Stimulated activated effector memory CD8-positive, alpha-beta T cell treated with anti-CD3 and anti-CD28 coated beads, Interleukin-12 subunit alpha, Interleukin-12 subunit beta, amount 100 ng/mL, for 72 hours (primary cell): ENCODE measurements around the gene S100A1.
"Not testable (repeated sequence)": the region's sequence is repeated elsewhere in the genome, so short reads cannot be mapped to it uniquely, and the experiment has no call there.

Experiments
- ATAC-seq: fragments of 150-1000 bp; cut with Tn5 transposase; 2 replicates; pipeline ENCODE4 v1.10.0; 2021
- DNase-seq, 2 donors: peaks; one replicate each; pipeline ENCODE4 v3.0.0; 2021 to 2022; ENCODE audit warnings: low spot score in 2 of 2
- H3K27ac Mint-ChIP-seq: one replicate; pipeline ENCODE4 v1.8.0; 2022; ENCODE audit warnings: mild to moderate bottlenecking, mixed read lengths
- H3K36me3 Mint-ChIP-seq: one replicate; pipeline ENCODE4 v1.8.0; 2022; ENCODE audit warnings: mild to moderate bottlenecking, mixed read lengths
- H3K4me1 Mint-ChIP-seq: one replicate; pipeline ENCODE4 v1.8.0; 2022; ENCODE audit warnings: mixed read lengths
- H3K4me3 Mint-ChIP-seq: one replicate; pipeline ENCODE4 v1.8.0; 2022; ENCODE audit warnings: mild to moderate bottlenecking, mixed read lengths
- H3K9me3 Mint-ChIP-seq: one replicate; pipeline ENCODE4 v1.8.0; 2022; ENCODE audit warnings: mixed read lengths

Gene S100A1

DNA sequence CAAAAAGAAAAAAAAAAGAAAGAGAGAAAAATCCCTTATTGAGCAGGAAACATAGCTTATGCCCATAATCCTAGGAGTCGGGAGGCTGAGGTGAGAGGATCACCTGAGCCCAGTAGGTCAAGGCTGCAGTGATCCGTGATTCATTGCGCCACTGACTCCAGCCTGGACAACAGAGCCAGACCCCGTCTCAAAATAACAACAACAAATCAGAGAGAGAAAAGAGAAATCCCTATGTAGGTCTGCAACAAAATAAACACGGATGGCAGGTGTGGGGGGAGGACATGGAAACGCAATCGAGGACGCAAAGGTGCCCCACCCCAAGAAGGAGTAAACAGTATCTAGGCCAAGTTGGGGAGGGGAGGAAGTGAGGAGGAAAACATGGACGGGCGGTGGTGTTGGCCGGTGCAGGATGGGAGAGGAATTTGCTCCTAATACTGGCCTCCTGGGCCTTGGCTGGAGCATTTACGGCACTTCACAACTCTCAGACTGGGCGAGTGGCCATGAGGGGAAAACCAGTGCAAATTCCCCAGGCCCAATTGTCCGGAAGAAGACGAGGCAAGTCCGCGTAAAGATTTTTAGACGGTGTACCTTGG, 5.0 kb downstream of the S100A1 start:
- Mint-ChIP-seq H3K27ac (peak overlapping the region; percentile 100), H3K36me3 (peaks cover 47% of the 10 kb centered on the region), H3K4me1 (peaks cover 38% of the 10 kb centered on the region), H3K9me3 (no peaks in the 10 kb centered on the region), H3K4me3 (peak overlapping the region; percentile 97)
- DNase-seq (no peak), ATAC-seq (no peak)

DNA sequence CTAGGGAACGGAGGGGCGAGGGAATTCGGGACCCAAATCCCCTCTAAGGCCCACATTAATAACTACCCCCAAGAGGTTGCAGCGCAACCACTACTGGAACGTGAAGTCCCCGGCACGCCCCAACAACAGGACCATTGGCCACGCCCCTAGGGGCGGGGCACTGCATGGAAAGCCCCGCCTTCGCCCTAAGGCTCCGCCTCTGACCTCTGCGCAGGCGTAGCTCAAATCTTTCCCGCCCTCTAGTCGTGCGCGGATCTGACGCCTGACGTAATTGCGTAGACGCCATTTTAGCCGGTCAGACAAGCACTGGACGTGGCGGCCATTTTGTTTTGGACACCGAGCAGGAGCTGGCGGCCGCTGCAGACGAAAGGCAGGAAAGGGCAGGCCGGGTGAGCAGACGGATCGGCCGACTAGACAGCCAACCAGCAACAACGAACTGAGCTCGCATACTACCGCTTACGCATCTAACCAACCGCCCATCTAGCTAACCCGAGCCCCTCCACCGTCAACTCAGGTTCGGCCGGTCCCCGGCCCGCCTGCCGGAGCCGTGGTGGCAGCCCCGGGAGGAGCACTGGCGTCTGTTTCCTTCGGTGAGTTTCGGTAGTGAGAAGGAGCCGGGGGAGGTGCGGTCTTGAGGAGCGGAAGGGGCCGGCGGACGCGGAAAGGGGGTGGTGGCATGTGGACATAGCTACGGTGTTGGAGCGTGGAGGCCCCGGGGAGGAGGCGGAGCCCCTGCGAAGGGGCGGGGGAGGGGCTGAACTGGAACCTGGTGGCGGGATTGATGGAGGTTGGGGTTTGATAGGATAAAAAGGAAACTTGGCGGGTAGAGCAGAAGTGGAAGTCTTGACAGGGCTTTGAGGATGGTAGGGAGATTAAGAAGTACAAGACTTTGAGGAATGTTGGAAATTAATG, 5.8 kb downstream of the S100A1 start, which contains the start of gene CHTOP:
TSS of gene CHTOP (plus strand) at position 313 of the 912 bp plus-strand sequence. CDS start 2,523 bp downstream, outside the sequence.
- peak; percentile 93 for ATAC-seq
- Mint-ChIP-seq H3K9me3 (no peaks in the 10 kb centered on the region), H3K4me1 (peaks cover 38% of the 10 kb centered on the region), H3K4me3 (peak within 1 kb of the TSS; percentile 97), H3K27ac (peak within 1 kb of the TSS; percentile 100), H3K36me3 (peaks cover 54% of the 10 kb centered on the region)
- DNase-seq: peak; percentile 99 to 100

DNA sequence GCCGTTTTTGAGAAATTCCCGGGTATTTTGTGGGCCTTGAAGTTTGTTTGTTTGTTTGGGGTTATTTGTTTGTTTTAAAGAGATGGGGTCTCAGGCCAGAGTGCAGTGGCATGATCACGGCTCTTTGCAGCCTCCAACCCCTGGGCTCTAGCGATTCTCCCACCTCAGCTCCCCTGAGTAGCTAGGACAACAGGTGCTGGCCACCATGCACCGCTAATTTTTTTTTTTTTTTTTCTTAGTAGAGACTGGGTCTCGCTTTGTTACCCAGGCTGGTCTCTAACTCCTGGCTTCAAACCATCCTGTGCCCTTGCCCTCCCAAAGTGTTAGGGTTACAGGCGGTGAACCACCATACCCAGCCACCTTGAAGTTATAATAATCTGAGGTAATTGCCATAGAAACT, 7.6 kb downstream of the S100A1 start:
- Mint-ChIP-seq H3K4me1 (peaks cover 38% of the 10 kb centered on the region), H3K36me3 (peaks cover 73% of the 10 kb centered on the region), H3K4me3 (peak overlapping the region; percentile 97), H3K9me3 (no peaks in the 10 kb centered on the region), H3K27ac (peak overlapping the region; percentile 100)
- ATAC-seq (no peak), DNase-seq (no peak)

DNA sequence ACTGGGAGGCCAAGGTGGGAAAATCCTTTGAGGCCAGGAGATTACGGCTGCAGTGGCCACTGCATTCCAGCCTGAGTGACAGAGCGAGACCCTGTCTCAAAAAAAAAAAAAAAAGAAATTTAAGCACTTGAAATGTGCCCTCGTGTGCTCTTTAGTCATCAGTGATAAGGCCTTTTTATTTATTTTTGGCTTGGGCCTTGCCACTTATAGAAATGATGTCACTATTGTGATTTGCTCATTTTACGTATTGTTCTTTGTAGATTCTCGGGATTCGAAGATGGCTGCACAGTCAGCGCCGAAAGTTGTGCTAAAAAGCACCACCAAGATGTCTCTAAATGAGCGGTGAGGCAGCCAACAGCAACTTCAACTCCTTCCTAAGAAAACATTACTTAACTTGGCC, 8.1 kb downstream of the S100A1 start:
- ATAC-seq (no peak), DNase-seq (no peak)
- peaks cover 38% of the 10 kb centered on the region for H3K4me1 Mint-ChIP-seq
- peak overlapping the region; percentile 100 for H3K27ac Mint-ChIP-seq
- no peaks in the 10 kb centered on the region for H3K9me3 Mint-ChIP-seq
- peak overlapping the region; percentile 97 for H3K4me3 Mint-ChIP-seq
- peaks cover 77% of the 10 kb centered on the region for H3K36me3 Mint-ChIP-seq

DNA sequence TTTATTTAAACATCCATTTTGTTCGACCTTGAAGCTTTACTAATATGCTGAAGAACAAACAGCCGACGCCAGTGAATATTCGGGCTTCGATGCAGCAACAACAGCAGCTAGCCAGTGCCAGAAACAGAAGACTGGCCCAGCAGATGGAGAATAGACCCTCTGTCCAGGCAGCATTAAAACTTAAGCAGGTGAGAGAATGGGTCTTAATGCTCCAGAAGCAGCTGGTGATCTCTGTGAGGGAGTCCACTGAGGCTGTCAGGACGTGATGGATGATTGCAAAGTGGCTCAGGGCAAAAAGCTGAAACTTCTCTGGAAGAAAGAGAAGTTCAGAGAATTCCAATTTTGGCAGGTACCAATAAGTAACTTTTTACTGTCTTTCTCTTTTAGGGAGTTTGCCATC, 10.0 kb downstream of the S100A1 start:
- no peaks in the 10 kb centered on the region for H3K9me3 Mint-ChIP-seq
- peaks cover 32% of the 10 kb centered on the region for H3K4me1 Mint-ChIP-seq
- ATAC-seq (no peak), DNase-seq (no peak)
- peaks cover 97% of the 10 kb centered on the region for H3K36me3 Mint-ChIP-seq
- H3K27ac Mint-ChIP-seq: peak overlapping the region; percentile 51
- H3K4me3 Mint-ChIP-seq: no peak overlapping the region

DNA sequence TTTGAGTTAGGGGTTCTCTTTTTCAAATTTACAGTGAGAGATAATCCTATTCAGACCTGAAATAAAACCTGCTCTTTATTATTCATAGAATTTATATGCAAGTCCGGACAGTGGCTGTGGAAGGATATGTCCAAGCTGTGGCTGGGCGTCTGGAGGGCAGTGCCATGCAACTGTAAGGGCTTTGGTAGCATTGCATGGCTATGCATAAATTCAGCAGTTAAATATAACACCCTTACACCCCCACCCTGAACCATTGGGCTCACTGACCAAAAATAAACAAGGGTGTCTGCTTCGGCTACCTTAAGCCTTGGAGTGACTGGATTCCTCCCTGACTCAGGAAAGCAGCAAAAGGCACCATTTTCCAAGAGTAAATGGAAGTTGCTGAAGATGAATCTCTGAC, 11.0 kb downstream of the S100A1 start:
- Mint-ChIP-seq H3K36me3 (peaks cover 100% of the 10 kb centered on the region), H3K4me1 (peaks cover 34% of the 10 kb centered on the region), H3K27ac (no peak overlapping the region)

DNA sequence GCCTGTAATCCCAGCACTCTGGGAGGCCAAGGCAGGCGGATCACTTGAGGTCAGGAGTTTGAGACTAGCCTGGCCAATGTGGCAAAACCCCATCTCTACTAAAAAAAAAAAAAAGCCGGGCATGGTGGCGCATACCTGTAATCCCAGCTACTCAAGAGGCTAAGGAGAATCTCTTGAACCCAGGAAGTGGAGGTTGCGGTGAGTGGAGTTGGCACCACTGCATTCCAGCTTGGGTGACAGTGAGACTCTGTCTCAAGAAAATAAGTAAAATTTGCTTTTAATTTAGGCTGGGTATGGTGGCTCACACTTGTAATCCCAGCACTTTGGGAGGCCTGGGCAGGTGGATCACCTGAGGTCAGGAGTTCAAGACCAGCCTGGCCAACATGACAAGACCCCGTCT, 12.0 kb downstream of the S100A1 start:
- peaks cover 100% of the 10 kb centered on the region for H3K36me3 Mint-ChIP-seq
- not testable (repeated sequence) for ATAC-seq, DNase-seq, H3K4me3 Mint-ChIP-seq, H3K9me3 Mint-ChIP-seq
- peak overlapping the region; percentile 32 for H3K27ac Mint-ChIP-seq
- H3K4me1 Mint-ChIP-seq: peaks cover 34% of the 10 kb centered on the region

More for the DNA sequence above, 11.0 kb downstream of the S100A1 start:
- no peak for DNase-seq
- Mint-ChIP-seq H3K9me3 (no peaks in the 10 kb centered on the region), H3K4me3 (no peak overlapping the region)
- ATAC-seq: no peak

DNA sequence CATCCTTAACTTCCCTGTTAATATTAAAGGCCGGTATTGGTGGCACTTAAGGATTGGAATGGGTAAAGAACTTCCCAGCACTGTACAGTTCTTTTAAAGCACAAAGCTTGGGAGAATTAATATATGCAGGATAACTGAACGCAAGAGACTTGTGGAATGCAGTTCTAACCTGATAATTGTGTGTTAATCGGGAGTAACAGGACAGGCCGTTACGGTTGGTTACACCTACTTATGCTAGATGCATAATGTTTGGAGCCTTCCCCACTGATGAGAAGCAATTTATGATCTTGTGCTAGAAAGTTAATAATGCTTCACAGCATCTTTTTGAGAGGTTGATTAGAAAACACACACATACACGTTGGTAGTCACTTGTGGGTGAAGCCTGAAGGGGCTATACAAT, 12.6 kb downstream of the S100A1 start:
- Mint-ChIP-seq H3K36me3 (peaks cover 100% of the 10 kb centered on the region), H3K4me1 (peaks cover 41% of the 10 kb centered on the region), H3K9me3 (no peaks in the 10 kb centered on the region), H3K4me3 (no peak overlapping the region), H3K27ac (peak overlapping the region; percentile 38)
- DNase-seq (no peak), ATAC-seq (no peak)

DNA sequence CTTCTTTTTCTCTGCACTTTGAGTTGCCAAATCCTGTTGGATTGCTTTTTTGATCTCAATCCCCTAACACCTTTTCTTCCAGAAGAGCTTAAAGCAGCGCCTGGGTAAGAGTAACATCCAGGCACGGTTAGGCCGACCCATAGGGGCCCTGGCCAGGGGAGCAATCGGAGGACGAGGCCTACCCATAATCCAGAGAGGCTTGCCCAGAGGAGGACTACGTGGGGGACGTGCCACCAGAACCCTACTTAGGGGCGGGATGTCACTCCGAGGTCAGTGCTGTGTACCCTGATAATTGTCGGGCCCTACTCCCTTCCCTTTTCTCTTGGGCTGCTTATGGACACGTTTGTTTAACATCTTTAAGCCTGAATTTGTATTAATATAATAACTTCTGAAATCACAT, 13.9 kb downstream of the S100A1 start:
- no peak for ATAC-seq
- Mint-ChIP-seq H3K36me3 (peaks cover 100% of the 10 kb centered on the region), H3K4me3 (no peak overlapping the region), H3K27ac (peak overlapping the region; percentile 38), H3K9me3 (no peaks in the 10 kb centered on the region), H3K4me1 (peaks cover 44% of the 10 kb centered on the region)
- DNase-seq: no peak

DNA sequence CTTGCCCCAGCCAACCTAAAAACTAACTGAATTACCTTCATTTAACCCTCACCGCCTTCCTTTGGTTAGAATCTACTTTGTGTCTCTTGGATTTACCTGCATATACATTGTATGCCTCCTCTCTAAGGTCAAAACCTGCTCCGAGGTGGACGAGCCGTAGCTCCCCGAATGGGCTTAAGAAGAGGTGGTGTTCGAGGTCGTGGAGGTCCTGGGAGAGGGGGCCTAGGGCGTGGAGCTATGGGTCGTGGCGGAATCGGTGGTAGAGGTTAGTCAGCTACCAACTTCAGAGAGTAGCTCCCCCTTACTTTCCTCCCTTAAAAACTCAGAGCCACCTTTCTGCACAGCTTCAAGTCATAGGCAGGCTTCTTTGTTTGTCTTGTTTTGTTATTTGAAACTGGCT, 14.9 kb downstream of the S100A1 start:
- ATAC-seq: no peak
- no peak overlapping the region for H3K4me3 Mint-ChIP-seq
- no peaks in the 10 kb centered on the region for H3K9me3 Mint-ChIP-seq
- peaks cover 94% of the 10 kb centered on the region for H3K36me3 Mint-ChIP-seq
- H3K27ac Mint-ChIP-seq: peak overlapping the region; percentile 38
- H3K4me1 Mint-ChIP-seq: peaks cover 45% of the 10 kb centered on the region
- DNase-seq: no peak

DNA sequence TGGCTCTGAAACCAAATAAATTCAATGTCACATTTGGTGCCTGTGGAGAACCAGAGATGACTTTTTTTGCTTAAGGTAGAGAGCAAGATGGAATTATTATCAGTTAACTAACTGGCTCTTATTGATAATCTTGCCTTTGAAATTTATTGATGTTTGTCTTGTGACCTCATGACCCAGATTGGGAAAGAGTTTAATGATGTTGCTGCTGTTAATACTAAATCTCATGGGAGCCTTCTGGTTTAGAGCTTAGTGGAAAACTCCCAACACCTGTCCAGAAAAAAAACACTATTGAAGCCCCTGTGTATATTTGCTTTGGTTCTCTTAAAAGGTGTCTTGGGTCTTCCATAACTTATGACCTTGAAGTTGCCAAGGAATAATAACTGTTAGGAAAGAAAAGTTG, 15.6 kb downstream of the S100A1 start:
- ATAC-seq (no peak), DNase-seq (no peak)
- Mint-ChIP-seq H3K9me3 (no peaks in the 10 kb centered on the region), H3K4me1 (peaks cover 45% of the 10 kb centered on the region), H3K4me3 (no peak overlapping the region), H3K36me3 (peaks cover 92% of the 10 kb centered on the region), H3K27ac (peak overlapping the region; percentile 38)

DNA sequence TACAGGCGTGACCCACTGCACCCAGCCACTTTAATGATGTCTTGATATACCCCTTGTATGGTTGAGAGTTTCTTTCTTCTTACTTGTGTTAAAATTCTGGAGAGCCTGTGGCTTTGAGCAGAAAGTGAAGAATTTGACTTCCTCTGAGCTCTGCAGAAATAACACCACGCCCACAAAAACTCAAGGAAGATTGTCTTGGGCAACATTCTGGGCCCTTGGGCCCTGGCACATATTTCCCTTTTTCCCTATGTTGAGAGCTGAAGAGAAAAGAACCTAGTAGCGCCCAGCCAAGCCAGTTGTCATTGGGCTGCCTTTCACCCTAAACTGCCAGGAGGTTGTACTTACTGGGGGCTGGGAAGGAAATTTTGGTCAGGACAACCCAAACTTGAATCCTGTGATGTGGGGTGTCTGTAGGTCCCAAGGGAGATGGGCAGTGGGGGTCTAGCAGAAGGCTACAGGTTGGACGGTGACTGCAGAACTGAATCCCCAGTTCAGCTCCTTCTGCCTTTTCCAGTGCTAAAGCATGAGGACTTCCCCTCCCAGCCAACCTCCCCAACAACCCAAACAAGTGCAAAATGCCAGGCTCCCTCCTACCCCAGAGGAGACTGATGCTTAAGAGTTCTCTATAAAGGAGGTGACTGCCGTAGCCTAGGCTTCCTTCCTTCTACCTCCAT, 18.6 kb downstream of the S100A1 start:
- Mint-ChIP-seq H3K4me1 (peaks cover 54% of the 10 kb centered on the region), H3K4me3 (no peak overlapping the region), H3K9me3 (no peaks in the 10 kb centered on the region), H3K36me3 (peaks cover 76% of the 10 kb centered on the region), H3K27ac (peak overlapping the region; percentile 87)
- DNase-seq: no peak
- no peak for ATAC-seq

DNA sequence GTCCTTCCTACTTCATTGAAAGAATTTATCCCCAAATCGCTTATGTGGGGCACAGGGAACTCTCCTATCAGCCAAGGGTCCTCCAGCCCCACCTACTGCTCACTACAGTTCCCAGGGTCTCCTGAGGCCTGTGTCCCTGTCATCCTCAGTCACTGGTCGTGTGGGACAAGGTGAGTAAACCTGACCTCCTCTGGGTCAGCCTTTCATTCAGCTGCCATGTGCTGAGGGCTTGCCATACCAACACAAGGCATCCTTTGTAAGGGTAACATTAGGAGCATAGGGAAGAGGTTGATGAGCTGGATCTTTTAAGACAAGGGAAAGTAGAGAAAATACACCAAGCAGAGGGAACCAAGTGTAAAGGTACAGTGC, 19.1 kb downstream of the S100A1 start:
- Mint-ChIP-seq H3K4me1 (peaks cover 49% of the 10 kb centered on the region), H3K4me3 (no peak overlapping the region), H3K27ac (peak overlapping the region; percentile 87), H3K9me3 (no peaks in the 10 kb centered on the region), H3K36me3 (peaks cover 71% of the 10 kb centered on the region)
- DNase-seq (no peak), ATAC-seq (no peak)

DNA sequence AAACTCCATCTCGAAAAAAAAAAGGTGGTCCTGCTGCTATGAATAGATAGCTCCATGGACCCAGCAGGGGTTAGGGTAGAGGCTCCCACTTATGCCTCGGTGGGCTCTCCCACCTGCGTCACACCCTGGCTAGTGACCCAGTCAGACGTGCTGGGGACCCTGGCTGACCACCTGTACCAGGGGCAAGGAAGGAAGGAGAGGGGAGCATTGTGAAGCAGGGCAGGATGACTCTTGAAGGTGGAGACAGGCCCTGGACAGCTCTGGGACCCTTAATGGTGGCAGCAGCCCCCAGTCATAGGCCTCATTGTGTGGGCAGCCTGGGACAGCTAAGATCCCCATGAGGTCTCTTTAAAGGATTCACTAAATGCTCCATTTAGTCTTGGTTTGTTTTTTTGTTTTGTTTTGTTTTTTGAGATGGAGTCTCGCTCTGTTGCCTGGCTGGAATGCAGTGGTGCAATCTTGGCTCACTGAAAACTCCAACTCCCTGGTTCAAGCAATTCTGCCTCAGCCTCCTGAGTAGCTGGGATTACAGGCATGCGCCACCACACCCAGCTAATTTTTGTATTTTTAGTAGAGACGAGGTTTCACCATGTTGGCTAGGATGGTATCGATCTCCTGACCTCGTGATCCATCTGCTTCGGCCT, 19.9 kb downstream of the S100A1 start:
- H3K36me3 Mint-ChIP-seq: peaks cover 63% of the 10 kb centered on the region
- H3K27ac Mint-ChIP-seq: peak overlapping the region; percentile 87
- H3K9me3 Mint-ChIP-seq: no peaks in the 10 kb centered on the region
- no peak overlapping the region for H3K4me3 Mint-ChIP-seq
- peaks cover 44% of the 10 kb centered on the region for H3K4me1 Mint-ChIP-seq
- ATAC-seq (no peak), DNase-seq (no peak)
